Activated T-cell treated with anti-CD3 and anti-CD28 coated beads for 24 hours (primary cell): ENCODE measurements around the gene IZUMO4.

Experiments
- DNase-seq: peaks from one replicate; pipeline ENCODE4 v3.0.0-alpha.2; 2020; ENCODE audit warnings: low read depth

Gene IZUMO4

DNA sequence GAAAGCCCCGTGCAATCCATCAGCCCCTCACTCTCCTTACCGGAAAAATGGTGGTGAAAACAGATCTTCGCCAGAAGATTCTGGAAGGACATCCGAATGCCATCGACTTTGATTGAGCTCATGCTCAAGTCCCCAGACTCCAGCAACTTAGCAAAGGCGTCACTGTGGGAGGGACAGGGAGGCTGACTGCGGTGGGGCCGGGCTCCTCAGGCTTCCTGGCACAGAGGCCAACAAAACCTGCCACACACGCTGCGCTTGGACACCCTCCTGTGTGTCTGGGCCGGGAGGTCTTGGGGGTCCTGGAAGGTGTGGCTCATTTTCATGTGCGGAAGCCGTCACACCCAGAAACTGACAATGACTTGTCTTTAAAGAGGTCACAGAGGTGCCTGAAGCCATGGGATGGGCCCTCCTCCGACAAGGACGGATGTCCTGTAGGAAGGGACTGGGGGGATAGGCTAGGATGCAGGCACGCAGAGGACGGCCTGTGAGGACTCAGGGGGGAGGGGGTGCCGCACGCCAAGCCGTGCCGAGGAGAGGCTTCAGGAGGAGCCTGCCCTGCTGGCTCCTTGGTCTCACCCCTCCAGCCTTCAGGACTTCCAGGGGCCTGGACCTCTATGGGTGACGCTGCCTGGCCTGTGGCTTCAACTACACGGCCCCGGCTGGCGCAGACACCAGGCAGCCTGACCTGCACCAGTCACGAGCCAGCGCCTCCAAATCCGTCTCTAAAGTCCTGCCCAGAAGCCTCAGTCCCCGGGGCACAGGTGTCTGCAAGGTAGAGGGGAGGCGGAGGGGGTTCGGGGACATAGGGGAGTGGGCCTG is 12.5 kb downstream of the IZUMO4 start:
- no peak for DNase-seq

DNA sequence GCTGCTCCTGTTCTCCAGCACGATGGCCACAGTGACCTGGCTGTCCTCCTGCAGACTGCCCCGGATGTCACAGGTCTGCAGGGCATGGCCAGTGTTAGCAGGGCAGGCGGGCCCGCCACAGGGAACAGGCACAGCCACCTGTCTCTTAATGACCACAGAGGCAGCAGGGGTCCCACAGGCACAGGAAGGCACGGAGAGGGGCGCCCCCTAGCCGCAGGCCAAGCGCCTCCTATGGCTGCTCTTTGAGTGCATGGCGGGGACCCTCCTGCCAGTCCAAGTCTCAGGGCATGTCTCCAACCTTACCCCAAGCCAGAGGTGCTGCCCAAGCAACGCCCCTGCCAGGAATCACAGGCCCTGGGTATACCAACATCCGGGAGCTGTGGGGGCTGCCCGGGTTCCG is 14.1 kb downstream of the IZUMO4 start:
- no peak for DNase-seq

DNA sequence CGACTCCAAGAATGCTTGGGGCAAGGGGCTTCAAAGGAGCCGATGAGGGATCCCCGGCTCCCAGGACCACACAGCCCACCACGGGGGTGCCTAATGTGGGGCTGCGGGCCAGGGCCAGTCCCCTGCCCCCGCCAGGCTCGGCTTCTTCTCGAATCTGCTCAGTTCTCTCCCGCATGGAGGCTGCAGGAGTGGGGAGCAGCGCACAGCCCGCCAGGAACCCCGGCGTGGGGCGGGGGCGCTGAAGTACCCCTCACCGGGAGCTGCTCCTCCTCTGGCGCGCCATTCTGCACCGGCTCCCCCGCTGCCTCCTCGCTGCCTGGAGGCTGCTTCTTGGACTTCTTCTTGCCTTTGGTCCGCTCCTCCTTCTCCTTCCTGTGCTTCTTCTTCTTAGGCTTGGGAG is 14.7 kb downstream of the IZUMO4 start:
- no peak for DNase-seq

DNA sequence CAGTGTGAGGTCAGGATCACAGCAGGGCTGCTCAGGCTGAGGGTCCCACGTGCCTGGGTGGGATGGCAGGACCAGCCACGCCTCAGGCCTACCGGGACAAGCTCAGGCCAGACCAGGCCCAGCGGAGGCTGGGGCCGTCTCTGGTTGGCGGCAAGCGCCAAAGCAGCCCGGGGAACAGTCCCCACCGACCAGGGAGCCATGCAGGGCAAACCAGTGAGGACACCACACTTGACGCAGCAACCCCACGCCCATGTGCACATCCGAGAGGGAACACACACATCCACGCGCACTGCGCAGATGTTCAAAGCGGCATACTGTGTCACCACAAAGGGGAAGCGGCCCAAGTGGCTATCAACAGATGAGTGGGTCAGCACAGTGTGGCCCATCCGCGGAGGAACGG is 15.2 kb downstream of the IZUMO4 start:
- no peak for DNase-seq

DNA sequence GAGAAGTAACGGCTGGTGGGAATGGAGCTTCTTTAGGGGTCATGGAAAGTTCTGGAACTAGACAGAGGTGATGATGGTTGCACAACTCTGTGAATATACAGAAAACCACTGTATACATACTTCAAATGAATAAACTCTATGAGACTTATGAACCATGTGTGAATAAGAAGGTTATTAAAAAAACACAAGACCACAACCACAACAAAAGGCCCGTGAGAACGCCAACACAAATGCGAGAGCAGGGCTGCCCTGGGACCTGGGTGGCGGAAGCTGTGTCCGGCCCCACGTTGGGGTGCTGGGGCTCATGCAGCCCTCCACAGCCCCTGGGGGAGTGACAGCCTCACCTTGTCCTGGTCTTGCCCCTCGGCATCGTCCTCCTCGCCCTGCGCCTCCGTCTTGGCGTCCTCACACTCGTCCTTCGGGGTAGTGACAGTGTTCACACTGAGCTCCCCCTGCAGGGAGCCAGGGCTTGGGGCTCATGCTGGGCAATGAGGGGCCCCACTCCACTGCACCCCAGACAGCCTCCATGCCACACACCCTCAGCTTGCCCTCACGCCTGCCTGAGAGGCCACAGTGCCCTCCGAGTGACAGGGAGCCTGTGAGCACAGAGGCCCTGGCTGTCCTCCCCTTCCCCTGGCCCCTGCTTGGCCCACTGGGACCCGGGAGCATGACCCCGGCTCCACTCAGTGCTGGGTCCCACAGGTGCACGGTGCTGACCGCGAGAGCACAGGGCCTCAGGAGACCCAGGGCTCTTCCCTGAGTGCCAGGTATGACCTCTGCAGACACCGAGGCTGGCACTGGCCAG is 16.0 kb downstream of the IZUMO4 start:
- DNase-seq: no peak

DNA sequence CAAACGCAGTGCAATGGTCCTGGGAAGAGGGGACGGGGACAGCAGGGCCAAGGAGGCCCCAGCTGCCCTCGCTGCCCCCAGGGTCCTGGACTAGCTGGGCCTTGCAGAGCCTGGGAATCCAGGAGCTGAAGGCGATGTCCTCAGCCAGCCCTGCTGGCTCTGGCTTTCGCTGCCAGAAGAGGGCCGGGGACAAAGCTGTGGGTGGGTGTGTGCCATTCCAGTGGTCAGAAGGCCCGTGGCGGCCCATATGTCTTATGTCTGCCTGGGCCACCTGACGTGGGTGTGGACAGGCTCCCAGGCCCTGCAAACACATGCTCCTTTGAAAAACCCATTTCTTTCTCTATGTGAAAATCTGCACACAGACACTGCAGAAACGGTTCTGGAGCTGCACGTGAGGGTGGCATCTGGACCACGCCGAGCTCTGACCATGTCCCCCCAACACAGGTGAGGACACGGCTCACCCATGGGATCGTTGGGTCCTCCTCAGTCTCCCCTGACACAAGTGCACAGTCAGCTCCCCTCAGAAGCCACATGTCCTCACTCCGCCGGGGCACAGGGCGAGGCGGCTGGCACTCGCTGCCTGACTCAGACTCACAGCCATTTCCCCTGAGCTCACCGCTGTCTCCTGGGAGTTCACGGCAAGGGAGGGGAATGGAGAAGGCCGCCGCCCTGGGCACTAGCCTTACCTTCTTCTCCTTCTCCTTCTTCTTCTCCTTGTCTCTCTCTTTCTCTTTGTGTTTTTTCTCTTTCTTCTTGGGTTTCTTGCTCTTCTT is 16.9 kb downstream of the IZUMO4 start:
- DNase-seq: no peak

DNA sequence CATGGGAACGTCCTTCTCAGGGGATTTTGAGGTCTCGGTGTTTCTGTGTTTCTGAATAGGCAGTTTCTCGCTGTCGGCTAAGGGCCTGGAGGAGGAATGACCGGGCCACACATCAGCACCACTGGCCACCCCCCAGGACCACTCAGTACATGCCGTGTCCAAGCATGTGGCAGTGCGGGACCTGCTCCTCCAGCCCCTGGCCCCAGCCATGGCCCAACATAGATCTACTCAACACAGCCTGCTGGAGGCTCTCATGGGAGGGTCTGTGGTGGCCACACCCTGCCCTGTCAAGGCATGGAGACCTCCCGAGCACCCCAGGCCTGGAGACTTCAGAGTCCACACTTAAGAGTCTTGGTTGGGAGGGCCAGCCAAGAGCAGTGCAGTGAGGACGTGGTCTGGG is 17.5 kb downstream of the IZUMO4 start:
- DNase-seq: no peak

DNA sequence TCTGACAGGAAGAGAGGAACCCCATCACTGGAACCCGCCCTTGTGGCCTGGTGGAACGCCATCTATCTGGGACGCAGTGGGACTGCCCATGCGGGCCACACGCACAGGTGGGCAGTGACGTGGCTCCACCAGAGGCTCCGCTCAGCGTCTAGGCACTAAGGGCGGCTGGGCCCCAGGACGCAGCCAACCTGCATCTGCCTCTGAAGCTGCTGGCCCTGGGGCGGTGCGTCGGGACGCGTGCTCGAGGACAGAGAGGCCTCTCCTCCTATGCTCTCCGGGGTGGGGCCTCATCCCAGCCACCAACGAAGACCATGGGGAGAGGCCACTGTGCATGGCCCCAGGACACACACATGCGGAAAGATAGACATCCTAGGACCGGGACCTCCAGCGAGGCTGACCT is 18.1 kb downstream of the IZUMO4 start:
- DNase-seq: no peak

DNA sequence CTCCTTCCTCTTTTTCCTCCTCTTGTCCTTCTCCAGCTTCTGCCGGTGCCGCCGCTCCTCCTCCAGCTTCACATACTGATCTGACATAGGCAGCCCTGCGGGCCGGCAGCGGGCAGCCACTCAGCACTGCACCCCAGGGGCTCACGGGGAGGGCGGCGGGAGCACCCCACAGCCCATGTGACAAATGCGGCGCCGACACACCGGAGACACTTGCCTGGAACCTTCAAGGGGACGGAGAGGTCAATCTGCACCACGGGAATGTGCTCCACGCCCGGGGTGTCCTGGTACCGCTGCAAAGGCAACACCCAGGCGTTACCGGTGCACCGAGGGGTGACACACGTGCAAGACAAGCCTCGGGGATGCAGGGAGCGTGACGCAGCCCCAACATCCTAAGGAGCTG is 18.6 kb downstream of the IZUMO4 start:
- no peak for DNase-seq

DNA sequence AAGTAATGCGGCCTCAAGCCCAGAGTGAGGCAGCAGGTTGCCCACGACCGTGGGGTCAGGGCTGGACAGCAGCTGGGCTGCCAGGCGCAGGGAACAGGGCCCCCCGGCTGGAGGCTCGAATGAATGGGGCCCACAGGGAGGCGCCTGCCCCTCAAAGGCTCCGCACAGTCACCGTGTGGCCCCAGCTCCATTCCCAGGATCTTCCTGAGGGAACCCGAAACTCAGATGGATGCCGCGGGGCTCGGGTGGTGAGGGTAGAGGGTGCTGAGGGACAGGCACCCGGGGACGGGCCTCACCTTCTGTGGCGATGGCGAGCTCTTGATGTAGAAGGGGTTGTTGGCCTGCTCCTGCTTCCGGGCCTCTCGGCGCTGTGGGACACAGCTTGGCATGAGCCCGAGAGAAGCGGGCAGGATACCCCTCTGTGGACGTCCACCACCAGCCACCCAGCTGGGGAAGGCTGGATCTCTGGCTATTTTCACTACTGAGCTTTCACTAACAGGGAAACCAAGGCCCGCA is 19.3 kb downstream of the IZUMO4 start:
- DNase-seq: no peak

DNA sequence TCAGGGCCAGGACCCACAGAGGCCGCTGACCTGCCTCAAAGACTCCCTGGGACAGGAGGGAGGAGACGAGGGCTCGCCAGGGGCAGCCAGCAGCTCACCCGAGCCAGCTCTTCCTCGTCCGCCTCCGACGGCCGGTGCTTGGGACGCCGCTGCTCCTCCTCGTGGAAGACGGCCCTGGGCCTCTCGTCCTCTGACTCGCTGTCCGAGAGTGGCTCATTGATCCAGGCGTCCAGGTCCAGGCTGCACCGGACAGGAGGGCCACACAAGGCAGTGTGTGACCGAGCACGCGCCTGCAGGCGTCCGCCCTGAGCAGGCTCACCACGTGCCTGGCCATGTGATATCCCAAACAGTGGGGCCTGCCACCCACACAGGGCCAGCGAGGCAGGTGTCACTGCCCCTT is 19.8 kb downstream of the IZUMO4 start:
- DNase-seq: no peak

DNA sequence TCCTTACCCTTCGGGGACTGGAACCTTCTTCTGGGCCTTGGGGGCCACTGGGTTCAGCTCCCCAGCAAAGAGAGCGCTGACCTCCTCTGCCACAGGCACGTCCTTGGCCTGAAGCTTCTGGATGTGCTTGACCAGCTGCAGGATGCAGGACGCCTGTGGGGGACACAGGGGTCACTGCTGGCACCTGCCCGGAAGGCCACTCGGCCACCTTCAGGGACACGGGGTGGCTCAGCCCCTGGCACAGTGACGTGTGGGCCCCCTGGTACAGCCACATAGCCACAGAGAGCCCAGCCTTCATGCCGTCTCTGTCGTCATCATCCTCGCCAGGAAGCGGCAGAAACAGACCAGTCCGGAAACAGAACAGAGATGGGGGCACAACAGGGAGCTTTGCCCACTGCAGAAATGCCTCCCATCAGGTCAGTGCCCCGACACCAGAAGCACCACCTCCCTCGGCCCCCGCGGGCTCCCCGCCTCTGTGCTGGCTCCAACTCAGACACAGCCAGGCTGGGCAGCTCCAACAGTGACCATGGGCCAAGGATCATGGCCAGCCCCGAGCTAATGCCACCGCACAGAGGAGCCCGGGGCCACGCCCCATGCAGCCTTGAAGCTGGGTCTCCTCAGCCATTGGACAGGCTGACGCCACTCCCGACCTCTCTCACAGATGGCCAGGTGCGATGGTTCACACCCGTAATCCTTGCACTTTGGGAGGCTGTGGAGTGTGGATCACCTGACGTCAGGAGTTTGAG is 20.7 kb downstream of the IZUMO4 start:
- no peak for DNase-seq

DNA sequence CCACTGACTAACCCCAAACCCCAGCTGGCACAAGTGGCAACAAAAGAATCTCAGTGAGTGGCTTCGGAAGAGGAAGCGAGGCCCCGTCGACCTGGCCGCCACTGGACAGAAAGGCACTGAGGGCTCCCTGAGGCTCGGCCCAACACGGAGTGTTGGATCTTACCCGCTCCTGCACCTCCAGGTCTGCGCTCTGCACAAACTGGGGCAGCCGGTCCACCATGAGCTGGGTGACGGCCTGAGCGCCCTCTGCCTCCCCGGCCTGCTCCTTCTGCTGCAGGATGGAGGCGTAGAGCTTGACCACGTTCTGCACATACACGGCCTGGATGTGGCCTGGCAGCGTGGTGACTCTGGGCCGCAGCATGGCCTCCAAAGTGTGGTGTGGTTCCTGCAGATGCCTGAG is 21.7 kb downstream of the IZUMO4 start:
- DNase-seq: no peak

DNA sequence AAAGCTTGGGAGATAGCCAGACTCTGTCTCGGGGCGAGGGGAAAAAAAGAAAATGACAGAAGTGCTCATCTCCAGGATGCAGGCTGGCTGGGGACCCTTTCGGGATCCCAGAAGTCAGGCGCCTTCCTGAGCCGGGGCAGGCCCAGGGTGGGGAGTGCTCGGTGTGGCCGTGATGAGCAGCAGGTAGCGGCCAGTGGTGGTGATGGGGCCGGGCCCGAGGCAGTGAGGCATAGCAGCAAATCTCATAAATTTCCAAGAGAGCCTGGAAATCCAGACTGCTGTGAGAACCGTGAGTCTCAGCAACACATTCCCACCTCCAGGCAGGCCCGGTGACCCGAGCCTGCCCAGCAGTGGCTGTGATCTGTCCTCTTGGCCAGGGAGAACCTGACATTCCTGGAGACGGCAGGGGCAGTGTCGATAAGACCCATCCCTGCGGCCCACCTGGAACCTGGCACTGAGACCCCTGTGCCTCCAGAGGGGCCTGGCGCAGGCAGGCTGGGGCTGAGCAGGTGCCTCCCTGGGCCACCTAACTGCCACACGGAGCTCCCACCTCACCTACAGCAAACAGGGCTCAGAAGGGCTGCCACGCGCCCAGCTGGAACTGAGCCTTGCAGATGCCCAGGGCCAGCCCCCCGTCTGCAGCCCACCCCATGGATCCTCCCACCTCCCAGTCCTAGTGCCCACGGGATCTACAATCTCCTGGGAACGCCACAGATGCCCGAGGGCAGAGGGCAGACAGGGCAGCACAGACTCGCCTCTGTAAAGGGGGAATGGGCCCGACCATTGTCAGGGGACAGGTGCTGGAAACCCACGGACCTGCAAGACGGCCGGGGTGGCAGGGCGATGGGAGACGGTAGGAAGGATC is 23.4 kb downstream of the IZUMO4 start:
- DNase-seq: no peak

DNA sequence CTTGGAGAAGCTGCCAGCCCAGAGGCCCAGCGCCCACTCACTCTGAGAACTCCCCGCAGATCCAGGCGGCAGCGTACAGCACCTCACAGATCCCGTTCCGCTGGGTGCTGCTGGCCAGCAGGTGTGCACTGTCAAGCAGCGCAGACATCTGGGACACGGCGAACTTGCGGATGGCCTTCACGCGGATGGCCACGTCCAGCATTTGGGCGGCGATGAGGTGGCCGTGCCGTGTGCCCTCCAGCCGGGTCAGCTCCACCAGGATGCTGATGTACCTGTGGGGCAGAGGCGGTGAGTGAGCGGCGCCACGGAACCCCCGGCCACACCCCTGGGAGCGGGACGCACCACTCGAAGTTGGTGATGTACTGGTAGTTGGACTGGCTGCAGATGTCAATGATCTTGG is 24.1 kb downstream of the IZUMO4 start:
- no peak for DNase-seq

DNA sequence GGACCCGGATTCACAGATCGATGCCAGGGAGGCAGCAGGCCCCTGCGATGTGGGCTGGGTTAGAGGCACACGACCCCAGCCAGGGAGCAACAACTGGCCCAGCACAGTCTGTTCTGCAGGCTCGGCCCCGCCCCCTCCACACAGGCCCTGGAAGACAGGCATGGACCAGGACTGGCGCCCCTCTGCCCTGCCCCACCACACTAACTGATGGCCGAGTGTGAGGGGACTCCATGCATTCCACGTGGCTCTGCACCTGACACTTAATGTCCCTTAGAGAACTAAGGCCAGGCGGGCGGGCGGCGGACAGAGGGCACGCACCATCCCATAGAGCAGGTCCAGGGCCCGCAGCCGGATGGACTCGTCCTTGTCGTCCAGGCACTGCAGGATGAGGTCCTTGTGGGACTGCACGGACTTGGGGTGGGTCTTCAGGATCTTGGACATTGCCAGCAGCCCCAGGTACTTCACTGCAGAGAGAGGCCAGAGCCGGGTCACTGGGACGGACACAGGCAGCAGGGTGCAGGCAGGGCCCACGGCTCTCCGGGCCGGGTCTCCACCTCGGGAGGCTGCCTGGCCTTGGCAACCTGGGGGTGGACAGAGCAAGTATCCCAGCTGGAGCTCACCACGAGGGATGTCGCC is 24.8 kb downstream of the IZUMO4 start:
- no peak for DNase-seq

DNA sequence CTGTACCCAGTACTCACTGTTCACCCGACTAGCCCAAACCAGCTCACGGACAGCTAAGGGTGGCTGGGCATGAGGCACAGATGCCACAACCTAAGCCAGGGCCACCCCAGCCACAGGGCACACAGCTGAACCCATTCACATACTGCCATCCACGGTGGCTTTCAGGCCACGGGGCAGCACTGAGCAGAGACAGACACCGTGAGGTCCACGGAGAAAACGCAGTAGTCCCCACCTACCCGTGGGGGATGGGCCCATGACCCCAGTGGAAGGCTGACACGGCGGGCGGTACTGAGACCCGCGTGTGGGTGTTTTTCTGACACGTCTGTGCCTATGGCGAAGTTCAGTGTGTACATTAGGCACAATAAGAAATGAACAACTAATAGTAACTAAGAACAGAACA is 25.5 kb downstream of the IZUMO4 start:
- DNase-seq: no peak

DNA sequence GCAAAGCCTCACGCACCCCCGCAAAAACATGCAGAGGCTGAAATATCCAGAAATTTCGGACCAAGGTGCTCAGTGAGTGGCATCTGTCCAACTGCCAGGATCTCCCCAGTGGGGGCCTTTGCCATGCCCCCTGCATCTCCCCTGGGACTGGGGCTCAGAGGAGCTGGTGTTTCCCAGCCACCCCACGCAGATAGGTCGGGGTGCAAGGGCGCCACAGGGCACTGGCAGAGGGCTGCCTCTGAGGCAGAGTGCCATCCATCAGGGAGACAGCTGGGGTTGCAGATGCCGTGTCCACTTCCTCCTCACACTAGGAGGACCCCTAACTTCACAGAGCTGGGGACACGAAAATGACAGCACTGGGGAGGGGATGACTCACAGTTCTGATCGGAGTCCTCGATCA is 26.3 kb downstream of the IZUMO4 start:
- DNase-seq: no peak

DNA sequence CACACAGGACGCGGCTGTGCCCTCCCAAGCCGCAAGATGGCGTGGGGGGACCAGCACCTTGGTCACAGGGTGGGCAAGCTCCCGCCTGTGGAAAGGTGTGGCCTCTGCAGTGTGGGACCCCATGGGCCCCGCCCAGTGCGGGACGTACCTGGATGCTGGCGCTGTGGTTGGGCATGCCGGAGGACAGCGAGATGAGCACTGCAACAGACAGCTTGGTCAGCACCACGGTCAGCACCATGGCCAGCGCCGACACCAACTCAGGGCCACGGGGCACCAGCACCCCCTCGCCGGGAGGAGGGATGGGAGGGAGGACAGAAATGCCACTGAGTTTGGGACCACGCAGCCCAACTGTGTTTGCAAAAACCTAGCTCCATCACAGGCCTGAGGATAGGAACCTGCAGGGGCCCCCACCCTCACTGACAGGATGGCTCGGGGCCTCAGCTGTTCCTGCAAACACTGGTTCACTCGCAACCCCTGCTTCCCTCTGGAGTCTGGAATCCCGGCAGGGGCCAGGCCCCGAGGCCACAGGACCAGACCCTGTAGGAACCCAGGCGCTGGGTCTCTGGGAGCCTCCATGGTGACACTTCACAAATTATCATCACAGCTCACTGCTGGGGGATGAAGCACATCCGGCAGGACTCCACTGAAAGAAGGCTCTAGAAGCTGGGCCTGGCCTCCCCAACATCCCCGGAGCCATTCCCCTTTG is 27.1 kb downstream of the IZUMO4 start:
- DNase-seq: no peak
